DND-41 (cell line): ENCODE data around the gene OSBPL1A.
"Not testable (repeated sequence)": the region's sequence is repeated elsewhere in the genome, so short reads cannot be mapped to it uniquely, and the experiment has no call there.

Experiments
- ATAC-seq: fragments of 200-7000 bp; cut with Tn5 transposase; 3 replicates; pipeline ENCODE4 v1.9.1; 2021; ENCODE audit warnings: low read depth; ENCODE audit not compliant: insufficient read depth
- DNase-seq: peaks from one replicate; pipeline ENCODE4 v3.0.0-alpha.2; 2020
- H2AFZ ChIP-seq: 2 replicates; pipeline ENCODE4 v1.6.0; 2012; ENCODE audit warnings: low read depth, low read length
- H3K27ac ChIP-seq: 2 replicates; pipeline ENCODE4 v1.5.1; 2012; ENCODE audit warnings: low read length, inconsistent platforms
- H3K27me3 ChIP-seq: fragments of 200-600 bp; sonication (generic); 2 replicates; pipeline ENCODE4 v1.6.0; 2012; ENCODE audit warnings: low read length, mild to moderate bottlenecking, inconsistent platforms; ENCODE audit not compliant: insufficient read depth, poor library complexity
- H3K36me3 ChIP-seq: 2 replicates; pipeline ENCODE4 v1.5.1; 2012; ENCODE audit warnings: low read length, inconsistent platforms; ENCODE audit not compliant: insufficient read depth
- H3K4me1 ChIP-seq: 2 replicates; pipeline ENCODE4 v1.5.1; 2012; ENCODE audit warnings: mild to moderate bottlenecking, low read length; ENCODE audit not compliant: insufficient read depth
- H3K4me2 ChIP-seq: 2 replicates; pipeline ENCODE4 v1.6.0; 2012; ENCODE audit warnings: mild to moderate bottlenecking, moderate library complexity, low read length, inconsistent platforms; ENCODE audit not compliant: insufficient read depth
- H3K4me3 ChIP-seq, 2 experiments: fragments of 200-600 bp in 1 of 2; shearing (Covaris generic) in 1 of 2; 2 replicates each; pipeline ENCODE4 v1.5.1; 2012 to 2016; ENCODE audit warnings: inconsistent platforms in 2 of 2, low read length in 2 of 2, mild to moderate bottlenecking in 2 of 2, low read depth in 1 of 2, moderate library complexity in 1 of 2
- H3K79me2 ChIP-seq: 2 replicates; pipeline ENCODE4 v1.6.0; 2012; ENCODE audit warnings: low read length, inconsistent platforms; ENCODE audit not compliant: insufficient read depth
- H3K9ac ChIP-seq: 2 replicates; pipeline ENCODE4 v1.6.0; 2012; ENCODE audit warnings: low read depth, mild to moderate bottlenecking, inconsistent platforms, low read length, moderate library complexity
- H3K9me3 ChIP-seq: 2 replicates; pipeline ENCODE4 v1.5.1; 2012; ENCODE audit warnings: low read length, moderate library complexity, mild to moderate bottlenecking, inconsistent platforms; ENCODE audit not compliant: insufficient read depth, severe bottlenecking
- H4K20me1 ChIP-seq: 2 replicates; pipeline ENCODE4 v1.6.0; 2012; ENCODE audit warnings: low read length; ENCODE audit not compliant: insufficient read depth
- CTCF ChIP-seq: IDR thresholded peaks from 2 replicates; pipeline ENCODE4 v1.5.1; 2012; ENCODE audit warnings: borderline replicate concordance, low read length, moderate library complexity, mild to moderate bottlenecking; ENCODE audit not compliant: poor library complexity, severe bottlenecking; ENCODE audit errors: extremely low read depth
- EZH2 ChIP-seq: IDR thresholded peaks from 3 replicates; pipeline ENCODE4 v1.6.1; 2012; ENCODE audit warnings: borderline replicate concordance, low read depth, mild to moderate bottlenecking, moderate library complexity, low read length, inconsistent platforms; ENCODE audit not compliant: severe bottlenecking

Gene OSBPL1A

GRCh38 chr18:24380163-24380747 is 17.4 kb downstream of the OSBPL1A start:
- no peak for TF ChIP-seq EZH2
- no peak for TF ChIP-seq CTCF
- Histone ChIP-seq H4K20me1 (no peaks in the 10 kb centered on the region), H3K79me2 (no peaks in the 10 kb centered on the region), H3K4me3 (no peak overlapping the region), H3K9me3 (no peaks in the 10 kb centered on the region), H3K27me3 (no peaks in the 10 kb centered on the region), H2AFZ (no peak overlapping the region), H3K4me2 (no peak overlapping the region), H3K36me3 (no peaks in the 10 kb centered on the region), H3K9ac (no peak overlapping the region), H3K4me1 (no peaks in the 10 kb centered on the region), H3K27ac (no peak overlapping the region)
- no peak for ATAC-seq
- DNase-seq = no peak

DNA sequence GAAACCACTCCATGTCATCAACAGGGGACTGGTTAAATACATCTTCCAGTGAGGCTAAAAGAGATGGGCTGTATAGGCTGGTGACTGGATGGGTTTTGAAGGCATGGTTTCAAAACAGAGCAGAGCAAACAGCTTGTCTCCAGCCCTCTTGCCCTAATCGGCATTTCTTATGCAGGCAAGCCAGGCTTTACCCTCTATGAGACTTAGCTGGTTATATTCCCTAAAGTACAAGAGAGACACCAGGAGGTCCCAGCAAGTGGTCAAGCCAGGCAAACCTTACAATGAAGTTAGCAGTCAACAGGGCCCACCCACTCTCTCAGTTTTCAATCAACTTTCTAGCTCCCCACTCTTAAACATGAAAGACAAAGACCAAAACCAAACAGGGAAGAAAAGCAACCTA is 19.0 kb downstream of the OSBPL1A start:
- no peaks in the 10 kb centered on the region for H3K27me3 ChIP-seq
- no peak overlapping the region for H3K9ac ChIP-seq
- H2AFZ ChIP-seq = no peak overlapping the region
- no peaks in the 10 kb centered on the region for H3K9me3 ChIP-seq
- no peak overlapping the region for H3K27ac ChIP-seq
- H3K79me2 ChIP-seq = no peaks in the 10 kb centered on the region
- no peak overlapping the region for H3K4me2 ChIP-seq
- ATAC-seq (no peak), DNase-seq (no peak)
- TF ChIP-seq CTCF (no peak), EZH2 (no peak)
- no peak overlapping the region for H3K4me3 ChIP-seq
- H4K20me1 ChIP-seq = no peaks in the 10 kb centered on the region
- no peaks in the 10 kb centered on the region for H3K36me3 ChIP-seq
- H3K4me1 ChIP-seq = no peaks in the 10 kb centered on the region

DNA sequence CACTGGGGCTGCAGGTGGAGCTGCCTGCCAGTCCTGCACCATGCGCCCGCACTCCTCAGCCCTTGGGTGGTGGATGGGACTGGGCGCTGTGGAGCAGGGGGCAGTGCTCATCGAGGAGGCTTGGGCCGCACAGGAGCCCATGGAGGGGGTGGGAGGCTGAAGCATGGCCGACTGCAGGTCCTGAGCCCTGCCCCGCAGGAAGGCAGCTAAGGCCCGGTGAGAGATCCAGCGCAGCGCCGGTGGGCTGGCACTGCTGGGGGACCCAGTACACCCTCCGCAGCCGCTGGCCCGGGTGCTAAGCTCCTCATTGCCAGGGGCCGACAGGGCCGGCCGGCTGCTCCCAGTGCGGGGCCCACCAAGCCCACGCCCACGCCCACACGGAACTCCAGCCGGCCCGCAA is 21.1 kb downstream of the OSBPL1A start:
- not testable (repeated sequence) for H4K20me1 ChIP-seq, H3K27ac ChIP-seq, ATAC-seq, H3K4me1 ChIP-seq, H3K9me3 ChIP-seq, H3K36me3 ChIP-seq, H3K79me2 ChIP-seq, H2AFZ ChIP-seq, H3K9ac ChIP-seq, DNase-seq, H3K4me2 ChIP-seq, H3K27me3 ChIP-seq, H3K4me3 ChIP-seq

- Histone ChIP-seq H3K79me2 (no peaks in the 10 kb centered on the region), H3K4me1 (no peaks in the 10 kb centered on the region), H3K9ac (no peak overlapping the region), H3K4me3 (no peak overlapping the region), H3K9me3 (no peaks in the 10 kb centered on the region), H2AFZ (no peak overlapping the region), H4K20me1 (no peaks in the 10 kb centered on the region), H3K27ac (no peak overlapping the region), H3K36me3 (no peaks in the 10 kb centered on the region), H3K27me3 (no peaks in the 10 kb centered on the region), H3K4me2 (no peak overlapping the region)
- no peak for DNase-seq
- TF ChIP-seq CTCF (no peak), EZH2 (no peak)
- no peak for ATAC-seq
Observed at GRCh38 chr18:24373328-24373727, 24.3 kb downstream of the OSBPL1A start.
